CD4-positive, alpha-beta memory T cell (primary cell): Measurements from ENCODE around the gene C5. TPM values are rescaled to one million over a fixed set of nuclear protein-coding genes. Genes with fewer than 3 reads are reported as not detected.

ENCODE experiments used
- CTCF ChIA-PET: fragments of 350-600 bp; sonication (Branson Sonifier 250); formaldehyde crosslinking; loops from one replicate; lab custom pipeline; 2021; ENCODE audit warnings: inconsistent platforms; ENCODE audit not compliant: partially characterized antibody; lab: Charles Lee
- POLR2A ChIA-PET: fragments of 350-600 bp; sonication (Branson Sonifier 250); formaldehyde crosslinking; loops from one replicate; lab custom pipeline; 2021; ENCODE audit not compliant: partially characterized antibody; lab: Charles Lee
- DNase-seq, 5 donors: peaks; one replicate each; pipeline versions ENCODE4 v3.0.0 to v3.0.0-alpha.2; 2020 to 2022; ENCODE audit warnings: mixed read lengths in 1 of 5
- H3K27ac ChIP-seq: one replicate; pipeline ENCODE4 v1.7.0; 2013; ENCODE audit warnings: low read depth, low read length
- H3K27me3 ChIP-seq: 2 replicates; pipeline ENCODE4 v1.7.0; 2013; ENCODE audit warnings: mild to moderate bottlenecking, low read length, moderate library complexity; ENCODE audit not compliant: insufficient read depth
- H3K36me3 ChIP-seq: 2 replicates; pipeline ENCODE4 v1.7.0; 2013; ENCODE audit warnings: mild to moderate bottlenecking, low read length, moderate library complexity; ENCODE audit not compliant: insufficient read depth
- H3K4me1 ChIP-seq: 2 replicates; pipeline ENCODE4 v1.7.0; 2013; ENCODE audit warnings: mild to moderate bottlenecking, low read length, moderate library complexity; ENCODE audit not compliant: insufficient read depth
- H3K4me3 ChIP-seq, 2 donors: one replicate each; pipeline ENCODE4 v1.7.0; 2013; ENCODE audit warnings: low read length in 2 of 2, mild to moderate bottlenecking in 1 of 2
- H3K9me3 ChIP-seq, 2 donors: one replicate each; pipeline ENCODE4 v1.7.0; 2013; ENCODE audit warnings: low read length in 2 of 2, control low read depth in 1 of 2; ENCODE audit not compliant: control insufficient read depth in 1 of 2
- H3K27ac Mint-ChIP-seq, 7 donors: one replicate each; pipeline ENCODE4 v1.8.0; 2020 to 2021; ENCODE audit warnings: mixed read lengths in 7 of 7, mild to moderate bottlenecking in 6 of 7, inconsistent platforms in 3 of 7, moderate library complexity in 3 of 7
- H3K27me3 Mint-ChIP-seq, 2 donors: one replicate each; pipeline ENCODE4 v1.8.0; 2020 to 2021; ENCODE audit warnings: mixed read lengths in 2 of 2
- H3K36me3 Mint-ChIP-seq, 2 donors: one replicate each; pipeline ENCODE4 v1.8.0; 2020 to 2021; ENCODE audit warnings: mixed read lengths in 2 of 2, inconsistent platforms in 1 of 2, mild to moderate bottlenecking in 1 of 2
- H3K4me1 Mint-ChIP-seq, 4 donors: one replicate each; pipeline ENCODE4 v1.8.0; 2020 to 2021; ENCODE audit warnings: mixed read lengths in 4 of 4, mild to moderate bottlenecking in 1 of 4
- H3K4me3 Mint-ChIP-seq, 8 donors: one replicate each; pipeline ENCODE4 v1.8.0; 2020 to 2021; ENCODE audit warnings: mixed read lengths in 8 of 8, mild to moderate bottlenecking in 7 of 8, moderate library complexity in 6 of 8, inconsistent platforms in 3 of 8
- H3K9me3 Mint-ChIP-seq, 8 donors: one replicate each; pipeline ENCODE4 v1.8.0; 2020 to 2021; ENCODE audit warnings: mixed read lengths in 8 of 8, mild to moderate bottlenecking in 5 of 8, inconsistent platforms in 3 of 8, moderate library complexity in 1 of 8
- intact Hi-C: fragments of 100-400 bp; cut with micrococcal nuclease; formaldehyde crosslinking; loops from one replicate; pipeline ENCODE4 v1.15.1; 2023
- polyA plus RNA-seq, 2 donors: library from polyadenylated mRNA; unstranded; fragments of 300-500 nt; fragmentation: Illumina TruSeq; gene quantifications; one replicate each; pipeline ENCODE4 v1.2.3, GENCODE V29; 2021
- total RNA-seq, 2 experiments: library from RNA; stranded (reverse); gene quantifications; one replicate each; pipeline ENCODE4 v1.2.3, GENCODE V29; 2021

C5 gene
- total and polyA plus RNA-seq, 4 experiments from 2014 or later = 0.28 to 3.2 (median 1.3) TPM

DNA sequence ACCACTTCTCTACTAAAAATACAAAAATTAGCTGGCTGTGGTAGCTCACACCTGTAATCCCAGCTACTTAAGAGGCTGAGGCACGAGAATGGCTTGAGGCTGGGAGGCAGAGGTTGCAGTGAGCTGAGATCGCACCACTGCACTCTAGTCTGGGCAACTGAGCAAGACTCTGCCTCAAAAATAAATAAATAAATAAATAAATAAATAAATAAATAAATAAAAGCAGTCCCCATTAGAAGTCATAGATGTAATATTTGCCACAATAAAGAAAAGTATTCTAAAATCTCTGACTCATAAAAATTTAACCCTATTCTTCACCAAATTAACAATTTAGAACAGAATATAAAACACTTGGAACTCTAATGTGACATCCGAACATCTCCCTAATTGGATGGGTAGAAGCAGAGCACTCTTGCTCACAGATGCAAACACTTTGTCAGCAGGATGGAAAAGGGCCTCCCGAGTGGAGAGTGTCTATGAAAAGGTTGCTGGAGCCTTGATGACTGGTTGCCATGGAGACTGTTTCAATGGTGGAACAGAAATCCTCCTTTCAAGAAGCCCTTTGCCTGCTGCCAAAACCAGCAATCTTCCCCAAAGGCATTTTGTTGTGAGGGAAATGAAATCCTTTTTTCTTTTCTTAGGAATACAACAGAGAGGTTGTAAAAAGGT is 84.6 kb downstream of the C5 start:
- CTCF ChIA-PET = interaction anchor here (0.9 to 1.7 kb wide), 5 partner anchors 10 to 107 kb away, joined by 3 to 7 read pairs (median 3); no protein-coding TSS in a partner anchor

DNA sequence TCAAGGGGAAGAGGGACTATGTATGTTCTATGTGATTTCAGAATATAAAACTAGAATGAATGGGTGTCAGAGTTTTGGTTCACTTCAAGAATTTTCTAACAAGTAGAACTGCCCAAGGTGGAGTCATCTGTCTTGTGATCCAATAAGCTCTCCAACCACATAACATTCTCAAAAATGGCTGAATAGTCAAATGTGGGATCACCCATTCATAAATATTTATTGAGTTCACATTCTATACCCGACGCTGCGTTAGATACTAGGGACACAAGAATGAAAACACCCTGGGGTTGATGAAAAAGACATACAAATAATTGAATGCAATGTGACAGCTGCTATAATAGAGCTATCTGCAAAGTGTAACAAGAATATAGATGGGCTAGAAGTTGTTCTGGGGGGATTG is 88.1 kb downstream of the C5 start:
- Histone ChIP-seq H3K36me3 (no peaks in the 10 kb centered on the region), H3K9me3 (no peaks in the 10 kb centered on the region), H3K27me3 (no peaks in the 10 kb centered on the region), H3K4me1 (no peaks in the 10 kb centered on the region), H3K27ac (no peak overlapping the region), H3K4me3 (no peak overlapping the region)
- DNase-seq = no peak
- Mint-ChIP-seq H3K27me3 (no peaks in the 10 kb centered on the region), H3K9me3 (no peaks in the 10 kb centered on the region), H3K36me3 (peaks cover 0 to 15% of the 10 kb centered on the region in 2 donors), H3K27ac (no peak overlapping the region), H3K4me3 (no peak overlapping the region), H3K4me1 (no peaks in the 10 kb centered on the region)
- ChIA-PET POLR2A (no interaction called here), CTCF (no interaction called here)
- intact Hi-C loops = no loop called here

More for the DNA sequence above, 84.6 kb downstream of the C5 start:
- no peaks in the 10 kb centered on the region for H3K9me3 ChIP-seq
- H3K4me3 ChIP-seq = no peak overlapping the region
- H3K36me3 ChIP-seq = no peaks in the 10 kb centered on the region
- no peak overlapping the region for H3K27ac Mint-ChIP-seq
- no peak overlapping the region for H3K4me3 Mint-ChIP-seq
- H3K4me1 Mint-ChIP-seq = no peaks in the 10 kb centered on the region
- intact Hi-C loops = no loop called here
- no peaks in the 10 kb centered on the region for H3K27me3 Mint-ChIP-seq
- POLR2A ChIA-PET = no interaction called here
- H3K9me3 Mint-ChIP-seq = no peaks in the 10 kb centered on the region
- DNase-seq = no peak
- H3K36me3 Mint-ChIP-seq = peaks cover 0 to 18% of the 10 kb centered on the region in 2 donors
- no peak overlapping the region for H3K27ac ChIP-seq
- H3K4me1 ChIP-seq = no peaks in the 10 kb centered on the region
- no peaks in the 10 kb centered on the region for H3K27me3 ChIP-seq

DNA sequence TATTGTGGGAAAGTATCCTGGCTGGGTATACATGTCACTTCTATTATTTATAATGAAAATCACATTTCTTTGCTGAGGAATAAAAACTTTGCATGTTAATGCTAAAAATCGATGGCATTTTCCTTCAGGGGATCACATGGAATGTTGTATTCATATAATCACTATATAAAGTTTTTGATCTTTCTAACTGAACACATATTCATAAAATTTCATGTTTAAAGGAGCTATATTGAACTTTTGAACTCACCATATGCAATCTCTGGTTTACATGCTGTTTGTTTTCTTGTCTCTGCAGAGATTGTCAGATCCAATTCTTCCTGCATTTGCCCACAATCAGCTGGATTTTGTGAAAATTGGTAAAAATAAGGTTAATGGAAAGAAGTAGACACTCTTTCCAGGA is 90.1 kb downstream of the C5 start:
- Mint-ChIP-seq H3K27ac (no peak overlapping the region), H3K27me3 (no peaks in the 10 kb centered on the region), H3K4me3 (no peak overlapping the region), H3K9me3 (no peaks in the 10 kb centered on the region), H3K4me1 (no peaks in the 10 kb centered on the region), H3K36me3 (peaks cover 0 to 15% of the 10 kb centered on the region in 2 donors)
- H3K4me1 ChIP-seq = no peaks in the 10 kb centered on the region
- ChIA-PET CTCF (interaction anchor here (1.1 to 1.8 kb wide), 3 partner anchors 12 to 100 kb away, joined by 3 to 6 read pairs (median 3); no protein-coding TSS in a partner anchor), POLR2A (no interaction called here)
- no peak overlapping the region for H3K4me3 ChIP-seq
- intact Hi-C loops = no loop called here
- no peak for DNase-seq
- no peaks in the 10 kb centered on the region for H3K36me3 ChIP-seq
- no peaks in the 10 kb centered on the region for H3K9me3 ChIP-seq
- no peaks in the 10 kb centered on the region for H3K27me3 ChIP-seq
- H3K27ac ChIP-seq = no peak overlapping the region

GRCh38 chr9:120956862-120957261 is 93.2 kb downstream of the C5 start:
- Histone ChIP-seq H3K36me3 (no peaks in the 10 kb centered on the region), H3K9me3 (no peaks in the 10 kb centered on the region), H3K27ac (no peak overlapping the region), H3K4me3 (no peak overlapping the region), H3K4me1 (no peaks in the 10 kb centered on the region), H3K27me3 (no peaks in the 10 kb centered on the region)
- DNase-seq = no peak
- ChIA-PET CTCF (no interaction called here), POLR2A (no interaction called here)
- no peaks in the 10 kb centered on the region for H3K27me3 Mint-ChIP-seq
- H3K4me1 Mint-ChIP-seq = no peaks in the 10 kb centered on the region
- no peak overlapping the region for H3K4me3 Mint-ChIP-seq
- no peak overlapping the region for H3K27ac Mint-ChIP-seq
- H3K36me3 Mint-ChIP-seq = peaks cover 0 to 7% of the 10 kb centered on the region in 2 donors
- intact Hi-C loops = no loop called here
- no peaks in the 10 kb centered on the region for H3K9me3 Mint-ChIP-seq

DNA sequence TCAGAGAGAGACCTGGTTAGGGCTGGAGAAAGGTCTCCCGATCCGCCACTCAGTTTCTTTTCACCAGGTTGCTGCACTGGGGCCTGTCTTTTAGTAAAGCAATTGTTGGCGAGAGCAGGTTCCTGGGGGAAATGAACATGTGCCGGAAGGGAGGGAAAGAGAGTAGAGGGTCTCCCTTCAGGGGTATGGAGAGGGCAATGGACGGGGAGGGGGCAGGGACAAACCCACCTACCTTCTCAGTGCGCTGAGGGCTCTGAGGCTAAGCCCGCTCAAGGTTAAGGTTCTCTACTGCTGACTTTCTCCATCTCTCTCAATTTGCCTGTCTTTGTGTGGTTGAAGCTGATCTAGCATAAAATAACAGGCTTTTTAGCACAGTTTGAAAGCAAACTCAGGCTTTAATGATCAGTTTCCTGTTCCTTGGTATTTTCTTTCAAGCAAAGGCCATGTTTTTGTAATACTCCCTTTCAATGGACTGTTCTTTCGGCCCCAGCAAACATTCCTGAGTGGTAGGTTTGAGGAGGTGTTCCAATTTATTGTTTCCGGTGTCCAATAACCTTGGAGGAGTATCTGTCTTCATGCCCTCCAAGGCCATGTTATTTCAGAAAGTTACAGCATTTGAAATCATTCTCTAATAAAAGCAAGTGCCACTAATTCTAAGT is 98.0 kb downstream of the C5 start:
- H3K4me1 Mint-ChIP-seq = no peaks in the 10 kb centered on the region
- no peak overlapping the region for H3K4me3 Mint-ChIP-seq
- no peak overlapping the region for H3K27ac ChIP-seq
- intact Hi-C loops = no loop called here
- POLR2A ChIA-PET = no interaction called here
- H3K9me3 Mint-ChIP-seq = no peaks in the 10 kb centered on the region
- H3K36me3 Mint-ChIP-seq = no peaks in the 10 kb centered on the region
- CTCF ChIA-PET = interaction anchor here (1.7 to 1.9 kb wide), 2 partner anchors 15 to 29 kb away, joined by 5 to 6 read pairs; no protein-coding TSS in a partner anchor
- no peaks in the 10 kb centered on the region for H3K4me1 ChIP-seq
- no peaks in the 10 kb centered on the region for H3K27me3 ChIP-seq
- DNase-seq = no peak
- no peak overlapping the region for H3K4me3 ChIP-seq
- no peaks in the 10 kb centered on the region for H3K27me3 Mint-ChIP-seq
- no peak overlapping the region for H3K27ac Mint-ChIP-seq
- no peaks in the 10 kb centered on the region for H3K9me3 ChIP-seq
- no peaks in the 10 kb centered on the region for H3K36me3 ChIP-seq

- no peak overlapping the region for H3K27ac ChIP-seq
- no peaks in the 10 kb centered on the region for H3K9me3 ChIP-seq
- no peaks in the 10 kb centered on the region for H3K27me3 Mint-ChIP-seq
- H3K36me3 ChIP-seq = no peaks in the 10 kb centered on the region
- no peaks in the 10 kb centered on the region for H3K27me3 ChIP-seq
- intact Hi-C loops = no loop called here
- H3K9me3 Mint-ChIP-seq = no peaks in the 10 kb centered on the region
- no peaks in the 10 kb centered on the region for H3K36me3 Mint-ChIP-seq
- no peaks in the 10 kb centered on the region for H3K4me1 ChIP-seq
- no peak overlapping the region for H3K4me3 Mint-ChIP-seq
- H3K4me1 Mint-ChIP-seq = no peaks in the 10 kb centered on the region
- DNase-seq = no peak
- CTCF ChIA-PET = interaction anchor here (1.0 to 1.7 kb wide), 2 partner anchors 14 to 30 kb away, joined by 3 to 6 read pairs; no protein-coding TSS in a partner anchor
- peak overlapping the region in 1 of 7 donors; percentile 26 for H3K27ac Mint-ChIP-seq
- no peak overlapping the region for H3K4me3 ChIP-seq
- POLR2A ChIA-PET = interaction anchor here (0.8 kb wide), 1 partner anchor 22 kb away, joined by 3 read pairs; no protein-coding TSS in a partner anchor
Observed at GRCh38 chr9:120950421-120951388, 99.4 kb downstream of the C5 start.

- no peak overlapping the region for H3K4me3 ChIP-seq
- ChIA-PET CTCF (no interaction called here), POLR2A (no interaction called here)
- Mint-ChIP-seq H3K27ac (no peak overlapping the region), H3K27me3 (no peaks in the 10 kb centered on the region), H3K4me3 (no peak overlapping the region), H3K9me3 (no peaks in the 10 kb centered on the region), H3K36me3 (no peaks in the 10 kb centered on the region), H3K4me1 (no peaks in the 10 kb centered on the region)
- H3K27me3 ChIP-seq = no peaks in the 10 kb centered on the region
- H3K27ac ChIP-seq = no peak overlapping the region
- no peaks in the 10 kb centered on the region for H3K36me3 ChIP-seq
- DNase-seq = no peak
- intact Hi-C loops = no loop called here
- H3K4me1 ChIP-seq = no peaks in the 10 kb centered on the region
- H3K9me3 ChIP-seq = no peaks in the 10 kb centered on the region
Observed at GRCh38 chr9:120949290-120949689, 100.8 kb downstream of the C5 start.
